SK-N-SH (cell line): ENCODE data around the gene ALKBH8. TPM values are rescaled to one million over a fixed set of nuclear protein-coding genes. Genes with fewer than 3 reads are reported as not detected.
A peak's percentile ranks its signal among the peaks of the same experiment; 100 is the strongest.

ENCODE experiments used
- CTCF ChIA-PET: fragments of 300-600, 350-600 bp; formaldehyde crosslinking; extraction: SDS; loops from one replicate; lab custom pipeline; 2021; lab: Yijun Ruan, JAX
- POLR2A ChIA-PET: fragments of 350-600 bp; sonication (Branson Sonifier 250); formaldehyde crosslinking; extraction: SDS; loops from one replicate; lab custom pipeline; 2020; ENCODE audit warnings: antibody characterized with exemption, inconsistent platforms; lab: Yijun Ruan, JAX
- DNase-seq: peaks from one replicate; pipeline ENCODE4 v3.0.0; 2012
- H2AFZ ChIP-seq: fragments of 200-600 bp; sonication (generic); 2 replicates; pipeline ENCODE4 v1.8.1; 2016; ENCODE audit warnings: antibody characterized with exemption, mild to moderate bottlenecking, low read depth
- H3F3A ChIP-seq: fragments of 200-600 bp; sonication (generic); replicated peaks from 2 replicates; pipeline ENCODE3; 2016; ENCODE audit warnings: antibody characterized with exemption, mild to moderate bottlenecking; ENCODE audit not compliant: insufficient read depth
- H3K27ac ChIP-seq, 2 experiments: fragments of 200-500 bp in 1 of 2; fragments of 200-600 bp in 1 of 2; sonication (Bioruptor generic) in 1 of 2; sonication (generic), shearing (Covaris generic) in 1 of 2; 2 replicates each; pipeline versions ENCODE4 v1.5.1 to v1.6.1; 2014 to 2016; ENCODE audit warnings: low read depth in 2 of 2, inconsistent platforms in 1 of 2, low read length in 1 of 2, mild to moderate bottlenecking in 1 of 2, mixed read lengths in 1 of 2
- H3K27me3 ChIP-seq: fragments of 200-600 bp; sonication (generic), shearing (Covaris generic); 2 replicates; pipeline ENCODE4 v1.6.1; 2016; ENCODE audit warnings: mixed run types; ENCODE audit not compliant: insufficient read depth
- H3K36me3 ChIP-seq, 2 experiments: fragments of 200-500 bp in 1 of 2; fragments of 200-600 bp in 1 of 2; sonication (Bioruptor generic) in 1 of 2; sonication (generic) in 1 of 2; replicated peaks in 1 of 2; 2 replicates each; pipeline versions ENCODE3 to v1.5.1; 2014 to 2016; ENCODE audit warnings: low read length in 1 of 2, mild to moderate bottlenecking in 1 of 2; ENCODE audit not compliant: insufficient read depth in 2 of 2, control insufficient read depth in 1 of 2
- H3K4me1 ChIP-seq, 2 experiments: fragments of 200-500 bp in 1 of 2; fragments of 200-600 bp in 1 of 2; sonication (Bioruptor generic) in 1 of 2; sonication (generic), shearing (Covaris generic) in 1 of 2; 2 replicates each; pipeline versions ENCODE4 v1.5.1 to v1.6.1; 2014 to 2016; ENCODE audit warnings: low read depth in 1 of 2, low read length in 1 of 2, mixed run types in 1 of 2; ENCODE audit not compliant: insufficient read depth in 2 of 2, control insufficient read depth in 1 of 2
- H3K4me2 ChIP-seq: fragments of 200-600 bp; sonication (generic), shearing (Covaris generic); 2 replicates; pipeline ENCODE4 v1.6.1; 2017; ENCODE audit warnings: mixed run types
- H3K4me3 ChIP-seq, 2 experiments: fragments of 200-500 bp in 1 of 2; fragments of 200-600 bp in 1 of 2; sonication (Bioruptor generic) in 1 of 2; sonication (generic), shearing (Covaris generic) in 1 of 2; 2 replicates each; pipeline versions ENCODE4 v1.5.1 to v1.8.1; 2014 to 2016; ENCODE audit warnings: low read depth in 2 of 2, inconsistent platforms in 1 of 2, low read length in 1 of 2, mild to moderate bottlenecking in 1 of 2, mixed read lengths in 1 of 2, moderate library complexity in 1 of 2
- H3K79me2 ChIP-seq: fragments of 200-600 bp; sonication (generic); 2 replicates; pipeline ENCODE4 v1.8.1; 2017; ENCODE audit warnings: mild to moderate bottlenecking; ENCODE audit not compliant: insufficient read depth
- H3K9ac ChIP-seq: fragments of 200-600 bp; sonication (generic); 2 replicates; pipeline ENCODE4 v1.6.1; 2017; ENCODE audit warnings: mixed run types
- H3K9me2 ChIP-seq: fragments of 200-600 bp; sonication (generic); 2 replicates; pipeline ENCODE4 v1.6.1; 2017; ENCODE audit warnings: mixed run types
- H3K9me3 ChIP-seq: fragments of 200-600 bp; sonication (generic); 2 replicates; pipeline ENCODE4 v1.6.1; 2017; ENCODE audit warnings: mixed run types, mild to moderate bottlenecking, moderate library complexity
- H4K20me1 ChIP-seq: fragments of 200-600 bp; sonication (generic); 2 replicates; pipeline ENCODE4 v1.6.1; 2017; ENCODE audit warnings: mild to moderate bottlenecking, mixed run types; ENCODE audit not compliant: insufficient read depth
- ELF1 ChIP-seq: IDR thresholded peaks from 2 replicates; pipeline ENCODE4 v1.4.0; 2012
- EP300 ChIP-seq, 2 experiments: IDR thresholded peaks; 2 replicates each; pipeline versions ENCODE4 v1.4.0 to v1.6.1; 2012; ENCODE audit warnings: borderline replicate concordance in 1 of 2, low read depth in 1 of 2, low read length in 1 of 2
- EZH2phosphoT487 ChIP-seq: fragments of 200-600 bp; sonication (generic); IDR thresholded peaks from 2 replicates; pipeline ENCODE4 v1.6.1; 2017; ENCODE audit warnings: low read depth, mixed run types, mild to moderate bottlenecking, antibody characterized with exemption, moderate library complexity, borderline replicate concordance
- FOSL2 ChIP-seq: IDR thresholded peaks from 2 replicates; pipeline ENCODE4 v1.4.0; 2012; ENCODE audit warnings: low read depth, mild to moderate bottlenecking, moderate library complexity, borderline replicate concordance
- FOXJ3 ChIP-seq: sonication (generic); formaldehyde crosslinking; IDR thresholded peaks from 2 replicates; pipeline ENCODE4 v1.5.1; 2020; ENCODE audit warnings: mild to moderate bottlenecking, missing genetic modification reagents
- FOXM1 ChIP-seq: IDR thresholded peaks from 2 replicates; pipeline ENCODE4 v1.4.0; 2012; ENCODE audit warnings: low read depth, mild to moderate bottlenecking
- GABPA ChIP-seq: IDR thresholded peaks from 2 replicates; pipeline ENCODE4 v1.4.0; 2012; ENCODE audit warnings: low read depth, mild to moderate bottlenecking
- JUND ChIP-seq: IDR thresholded peaks from 2 replicates; pipeline ENCODE4 v1.4.0; 2012
- MEF2A ChIP-seq: IDR thresholded peaks from 2 replicates; pipeline ENCODE4 v1.4.0; 2012; ENCODE audit warnings: low read depth, borderline replicate concordance
- MXI1 ChIP-seq: IDR thresholded peaks from 2 replicates; pipeline ENCODE4 v1.6.1; 2012; ENCODE audit warnings: mild to moderate bottlenecking, low read depth, low read length, improper control_type of control experiment
- NFIC ChIP-seq: IDR thresholded peaks from 2 replicates; pipeline ENCODE4 v1.4.0; 2012; ENCODE audit warnings: borderline replicate concordance
- POLR2AphosphoS5 ChIP-seq: IDR thresholded peaks from 2 replicates; pipeline ENCODE4 v1.6.1; 2012; ENCODE audit warnings: low read depth, low read length
- RCOR1 ChIP-seq: fragments of 150-350 bp; IDR thresholded peaks from 2 replicates; pipeline ENCODE4 v1.6.1; 2017; ENCODE audit warnings: antibody characterized with exemption, low read length
- RXRA ChIP-seq: IDR thresholded peaks from 2 replicates; pipeline ENCODE4 v1.4.0; 2012; ENCODE audit warnings: low read depth, mild to moderate bottlenecking, borderline replicate concordance
- TAF1 ChIP-seq: IDR thresholded peaks from 2 replicates; pipeline ENCODE4 v1.6.1; 2012; ENCODE audit warnings: low read depth, mild to moderate bottlenecking, low read length, moderate library complexity, borderline replicate concordance
- TCF12 ChIP-seq: IDR thresholded peaks from 2 replicates; pipeline ENCODE4 v1.4.0; 2012
- TEAD4 ChIP-seq: IDR thresholded peaks from 2 replicates; pipeline ENCODE4 v1.4.0; 2012; ENCODE audit warnings: mild to moderate bottlenecking, borderline replicate concordance; ENCODE audit not compliant: insufficient read depth
- WGBS: methylation state at CpG from one replicate; pipeline ENCODE4 v1.1.6; 2017; ENCODE audit warnings: low lambda C conversion rate; 5-methylcytosine and 5-hydroxymethylcytosine counted together
- polyA plus RNA-seq, 3 experiments: library from polyadenylated mRNA; depleted of rRNA; stranded (reverse); fragments of >200 nt; gene quantifications; 2 replicates each; pipeline ENCODE4 v1.2.3, GENCODE V29; 2012
- TF ChIP-seq, protein P1 (sequence below): IDR thresholded peaks from 2 replicates; pipeline ENCODE4 v1.4.0; 2012; ENCODE audit warnings: low read depth
- TF ChIP-seq, protein P2 (sequence below): IDR thresholded peaks from 2 replicates; pipeline ENCODE4; 2012
- TF ChIP-seq, protein P3 (sequence below): IDR thresholded peaks from 2 replicates; pipeline ENCODE4 v1.6.1; 2012; ENCODE audit warnings: mild to moderate bottlenecking, low read depth, low read length, moderate library complexity
- TF ChIP-seq, protein P4 (sequence below): IDR thresholded peaks from 2 replicates; pipeline ENCODE4 v1.4.0; 2012; ENCODE audit warnings: low read depth, borderline replicate concordance

The ALKBH8 gene
- polyA plus RNA-seq, 1 of the 3 experiments (the other 2 are of a cell fraction): 2.4 TPM

DNA sequence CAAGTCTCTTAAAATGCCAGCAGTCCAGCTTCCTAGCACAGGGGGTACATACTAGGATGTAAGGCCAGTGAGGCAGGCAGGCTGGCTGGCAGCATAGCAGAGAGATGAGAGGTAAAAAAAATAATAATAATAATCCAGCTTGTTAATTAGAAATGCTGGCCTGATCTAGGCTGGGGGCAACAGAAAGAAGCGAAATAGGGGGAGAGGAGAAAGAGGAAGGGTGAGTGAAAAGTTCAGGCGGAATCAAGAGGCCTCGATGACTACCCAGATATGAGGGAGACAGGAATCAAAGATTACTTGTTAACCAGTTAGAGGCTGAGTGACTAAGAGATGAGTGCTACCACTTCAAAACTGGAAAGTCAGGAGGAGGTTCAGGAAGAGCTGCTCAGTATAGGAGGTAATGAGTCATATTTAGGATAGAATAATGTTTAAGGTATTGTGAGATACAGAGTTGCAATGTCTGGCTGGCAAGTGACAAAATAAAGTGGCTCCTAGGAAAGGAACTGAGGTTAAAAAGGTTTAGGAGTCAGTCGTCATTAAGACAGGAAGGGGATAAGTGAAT lies 2.8 kb downstream of the ALKBH8 start:
- POLR2A ChIA-PET: no interaction called here
- no peak for DNase-seq
- TF ChIP-seq GABPA (no peak), TCF12 (peak; percentile 67), EP300 (IDR thresholded peaks at IDR 0.05; ENCODE audit: borderline replicate concordance in 1 of 2, low read depth in 1 of 2, low read length in 1 of 2) (peak in 1 of 2 experiments; percentile 66; a peak in 2 of 4 replicates), RCOR1 (no peak), POLR2AphosphoS5 (no peak), JUND (peak; percentile 77), TAF1 (0 out of 2 replicates have a peak, but pooled peaks have one; percentile 26), NFIC (peak; percentile 26; the same call in 1 of the 2 replicates), FOXM1 (no peak), TEAD4 (no peak), FOXJ3 (no peak), FOSL2 (peak; percentile 85), MXI1 (no peak), MEF2A (no peak), EZH2phosphoT487 (no peak), ELF1 (peak; percentile 22; the same call in 1 of the 2 replicates), RXRA (peak; percentile 36; the same call in 1 of the 2 replicates)
- TF ChIP-seq, protein P1, sequence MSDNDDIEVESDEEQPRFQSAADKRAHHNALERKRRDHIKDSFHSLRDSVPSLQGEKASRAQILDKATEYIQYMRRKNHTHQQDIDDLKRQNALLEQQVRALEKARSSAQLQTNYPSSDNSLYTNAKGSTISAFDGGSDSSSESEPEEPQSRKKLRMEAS: peak; percentile 34; the same call in 1 of the 2 replicates
- TF ChIP-seq, protein P2, sequence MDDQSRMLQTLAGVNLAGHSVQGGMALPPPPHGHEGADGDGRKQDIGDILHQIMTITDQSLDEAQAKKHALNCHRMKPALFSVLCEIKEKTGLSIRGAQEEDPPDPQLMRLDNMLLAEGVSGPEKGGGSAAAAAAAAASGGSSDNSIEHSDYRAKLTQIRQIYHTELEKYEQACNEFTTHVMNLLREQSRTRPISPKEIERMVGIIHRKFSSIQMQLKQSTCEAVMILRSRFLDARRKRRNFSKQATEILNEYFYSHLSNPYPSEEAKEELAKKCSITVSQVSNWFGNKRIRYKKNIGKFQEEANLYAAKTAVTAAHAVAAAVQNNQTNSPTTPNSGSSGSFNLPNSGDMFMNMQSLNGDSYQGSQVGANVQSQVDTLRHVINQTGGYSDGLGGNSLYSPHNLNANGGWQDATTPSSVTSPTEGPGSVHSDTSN: peak; percentile 40; the same call in 1 of the 2 replicates
- TF ChIP-seq, protein P3, sequence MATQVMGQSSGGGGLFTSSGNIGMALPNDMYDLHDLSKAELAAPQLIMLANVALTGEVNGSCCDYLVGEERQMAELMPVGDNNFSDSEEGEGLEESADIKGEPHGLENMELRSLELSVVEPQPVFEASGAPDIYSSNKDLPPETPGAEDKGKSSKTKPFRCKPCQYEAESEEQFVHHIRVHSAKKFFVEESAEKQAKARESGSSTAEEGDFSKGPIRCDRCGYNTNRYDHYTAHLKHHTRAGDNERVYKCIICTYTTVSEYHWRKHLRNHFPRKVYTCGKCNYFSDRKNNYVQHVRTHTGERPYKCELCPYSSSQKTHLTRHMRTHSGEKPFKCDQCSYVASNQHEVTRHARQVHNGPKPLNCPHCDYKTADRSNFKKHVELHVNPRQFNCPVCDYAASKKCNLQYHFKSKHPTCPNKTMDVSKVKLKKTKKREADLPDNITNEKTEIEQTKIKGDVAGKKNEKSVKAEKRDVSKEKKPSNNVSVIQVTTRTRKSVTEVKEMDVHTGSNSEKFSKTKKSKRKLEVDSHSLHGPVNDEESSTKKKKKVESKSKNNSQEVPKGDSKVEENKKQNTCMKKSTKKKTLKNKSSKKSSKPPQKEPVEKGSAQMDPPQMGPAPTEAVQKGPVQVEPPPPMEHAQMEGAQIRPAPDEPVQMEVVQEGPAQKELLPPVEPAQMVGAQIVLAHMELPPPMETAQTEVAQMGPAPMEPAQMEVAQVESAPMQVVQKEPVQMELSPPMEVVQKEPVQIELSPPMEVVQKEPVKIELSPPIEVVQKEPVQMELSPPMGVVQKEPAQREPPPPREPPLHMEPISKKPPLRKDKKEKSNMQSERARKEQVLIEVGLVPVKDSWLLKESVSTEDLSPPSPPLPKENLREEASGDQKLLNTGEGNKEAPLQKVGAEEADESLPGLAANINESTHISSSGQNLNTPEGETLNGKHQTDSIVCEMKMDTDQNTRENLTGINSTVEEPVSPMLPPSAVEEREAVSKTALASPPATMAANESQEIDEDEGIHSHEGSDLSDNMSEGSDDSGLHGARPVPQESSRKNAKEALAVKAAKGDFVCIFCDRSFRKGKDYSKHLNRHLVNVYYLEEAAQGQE: no peak
- TF ChIP-seq, protein P4, sequence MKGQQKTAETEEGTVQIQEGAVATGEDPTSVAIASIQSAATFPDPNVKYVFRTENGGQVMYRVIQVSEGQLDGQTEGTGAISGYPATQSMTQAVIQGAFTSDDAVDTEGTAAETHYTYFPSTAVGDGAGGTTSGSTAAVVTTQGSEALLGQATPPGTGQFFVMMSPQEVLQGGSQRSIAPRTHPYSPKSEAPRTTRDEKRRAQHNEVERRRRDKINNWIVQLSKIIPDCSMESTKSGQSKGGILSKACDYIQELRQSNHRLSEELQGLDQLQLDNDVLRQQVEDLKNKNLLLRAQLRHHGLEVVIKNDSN: no peak
- TF ChIP-seq, all 33 proteins: peak for 10
- Histone ChIP-seq H2AFZ (no peak overlapping the region), H3K4me3 (0 out of 4 replicates have a peak overlapping the region, but pooled peaks of 1 of the 2 experiments have one; percentile 33), H3K36me3 (peaks cover 15 to 16% of the 10 kb centered on the region in 2 experiments), H3K9me2 (no peaks in the 10 kb centered on the region), H3K4me1 (peaks cover 25 to 46% of the 10 kb centered on the region in 2 experiments), H3K79me2 (peaks cover 31% of the 10 kb centered on the region; the same call in 1 of the 2 replicates), H3K4me2 (peak overlapping the region; percentile 77), H3K9me3 (no peaks in the 10 kb centered on the region), H3K27ac (peak overlapping the region; percentile 14 to 83; a peak in 2 of 4 replicates), H3K27me3 (no peaks in the 10 kb centered on the region), H4K20me1 (no peaks in the 10 kb centered on the region), H3F3A (peaks cover 38% of the 10 kb centered on the region), H3K9ac (peak overlapping the region; percentile 49; the same call in 1 of the 2 replicates)
- WGBS: 6% methylated on average over 4 of the region's 4 CpGs
- CTCF ChIA-PET: interaction anchor here (0.7 to 8.6 kb wide), 28 partner anchors 10 to 1057 kb away, joined by 3 to 110 read pairs (median 4); no protein-coding TSS in a partner anchor
